NCI-H1092 treated with DMSO at 0.1 percent for 48 hours (cell line): ENCODE data around the gene KIF2C.
"Not testable (repeated sequence)": the region's sequence is repeated elsewhere in the genome, so short reads cannot be mapped to it uniquely, and the experiment has no call there.

Experiments
- DNase-seq: peaks from one replicate; lab custom pipeline; 2025; lab: John Stamatoyannopoulos, UW

KIF2C gene

GRCh38 chr1:44719318-44719717 is 20.3 kb upstream of the KIF2C start:
- DNase-seq = no peak

- no peak for DNase-seq
Measured at GRCh38 chr1:44720281-44720680, 19.4 kb upstream of the KIF2C start.

GRCh38 chr1:44721485-44722361 is 17.9 kb upstream of the KIF2C start:
- peak; percentile 60 for DNase-seq

- DNase-seq = no peak
Measured at GRCh38 chr1:44723064-44723463, 16.6 kb upstream of the KIF2C start.

GRCh38 chr1:44723496-44724295 is 15.9 kb upstream of the KIF2C start:
- DNase-seq = no peak

- no peak for DNase-seq
Measured at GRCh38 chr1:44724296-44724954, 15.2 kb upstream of the KIF2C start.

GRCh38 chr1:44724955-44725698 is 14.5 kb upstream of the KIF2C start:
- DNase-seq = no peak

GRCh38 chr1:44730741-44731512 is 8.7 kb upstream of the KIF2C start, which contains the start of gene RNU5D-1:
TSS of gene RNU5D-1 (minus strand) at chr1:44731170.
- DNase-seq = peak; percentile 96

GRCh38 chr1:44733365-44733764 is 6.3 kb upstream of the KIF2C start:
- DNase-seq = no peak

- no peak for DNase-seq
Measured at GRCh38 chr1:44733784-44734183, 5.9 kb upstream of the KIF2C start.

- no peak for DNase-seq
Measured at GRCh38 chr1:44735992-44736391, 3.6 kb upstream of the KIF2C start.

GRCh38 chr1:44738953-44739306 is 707 bp upstream of the KIF2C start:
- DNase-seq = not testable (repeated sequence)

GRCh38 chr1:44740179-44740617 is 561 bp downstream of the KIF2C start:
- DNase-seq = peak; percentile 27

GRCh38 chr1:44743211-44743610 is 3.6 kb downstream of the KIF2C start:
- DNase-seq = no peak

GRCh38 chr1:44747878-44748277 is 8.2 kb downstream of the KIF2C start:
- DNase-seq = no peak

GRCh38 chr1:44757420-44757819 is 17.8 kb downstream of the KIF2C start:
- no peak for DNase-seq

GRCh38 chr1:44759077-44759476 is 19.4 kb downstream of the KIF2C start:
- no peak for DNase-seq

- DNase-seq = no peak
Measured at GRCh38 chr1:44760876-44761275, 21.2 kb downstream of the KIF2C start.

GRCh38 chr1:44766421-44766820 is 26.8 kb downstream of the KIF2C start:
- not testable (repeated sequence) for DNase-seq

GRCh38 chr1:44775078-44775929 is 35.7 kb downstream of the KIF2C start, which contains the start of gene RPS8:
TSS of gene RPS8 (plus strand) at chr1:44775540. CDS start at chr1:44775597, 57 bp downstream.
- DNase-seq = peak; percentile 96
